HepG2 (cell line): ENCODE measurements around the gene FAM111B.

Experiments
- NBN ChIP-seq: fragments of 450-650 bp; conservative IDR thresholded peaks from 2 replicates; pipeline ENCODE4 v1.6.1; 2017
- SMC3 ChIP-seq: IDR thresholded peaks from 2 replicates; pipeline ENCODE4 v1.6.1; 2011; ENCODE audit warnings: low read length, improper control_type of control experiment
- ZNF768 ChIP-seq: sonication (generic); formaldehyde crosslinking; IDR thresholded peaks from 2 replicates; pipeline ENCODE4 v1.4.0; 2020; ENCODE audit warnings: missing genetic modification reagents
- TF ChIP-seq, protein P1 (sequence below): sonication (generic); formaldehyde crosslinking; IDR thresholded peaks from 2 replicates; pipeline ENCODE4 v1.4.0; 2020; ENCODE audit warnings: missing genetic modification reagents
- TF ChIP-seq, protein P2 (sequence below): sonication (generic); formaldehyde crosslinking; IDR thresholded peaks from 2 replicates; pipeline ENCODE4 v1.4.0; 2020; ENCODE audit warnings: missing genetic modification reagents

DNA sequence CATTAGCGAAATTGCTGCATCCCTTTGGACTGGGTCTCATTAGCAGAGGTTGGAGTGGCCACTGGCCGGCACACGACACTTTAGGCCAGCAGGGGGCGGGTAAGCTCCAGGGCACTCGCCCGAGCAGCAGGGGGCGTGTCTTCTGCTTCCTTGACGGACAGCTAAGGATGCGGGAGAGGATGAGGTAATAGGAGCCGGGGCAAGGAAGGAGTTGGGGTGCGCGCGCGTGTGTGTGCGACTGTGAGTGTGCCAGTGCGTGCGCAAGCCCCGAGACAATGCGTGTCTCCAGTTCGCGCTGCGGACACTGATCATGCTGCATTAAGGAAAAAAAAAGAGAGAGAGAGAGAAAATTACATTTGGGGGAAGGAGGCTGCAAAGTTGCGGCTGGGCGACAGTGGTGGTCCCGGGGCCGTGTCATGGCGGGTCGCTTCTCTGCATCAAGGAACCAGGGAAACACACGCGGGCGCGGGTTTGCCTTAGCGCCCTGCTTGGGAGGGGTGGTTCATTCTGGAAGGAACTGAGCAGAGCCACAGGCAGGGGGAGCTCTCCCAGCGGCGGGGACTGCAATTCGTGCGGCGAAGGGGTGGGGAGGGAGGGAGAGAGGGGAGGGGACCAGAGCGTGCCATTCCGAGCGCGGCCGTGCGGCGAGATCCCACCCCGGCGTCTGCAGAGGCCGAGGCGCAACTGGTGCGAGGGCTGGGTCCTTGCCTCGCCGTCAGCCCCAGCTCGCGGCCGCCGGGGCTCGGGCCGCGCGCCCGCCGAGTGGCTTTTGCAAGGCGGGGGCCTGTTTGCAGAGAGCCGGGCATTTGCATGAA lies 64.7 kb downstream of the FAM111B start, which contains the start of gene DTX4:
- no peak for TF ChIP-seq ZNF768
- TF ChIP-seq, protein P1, sequence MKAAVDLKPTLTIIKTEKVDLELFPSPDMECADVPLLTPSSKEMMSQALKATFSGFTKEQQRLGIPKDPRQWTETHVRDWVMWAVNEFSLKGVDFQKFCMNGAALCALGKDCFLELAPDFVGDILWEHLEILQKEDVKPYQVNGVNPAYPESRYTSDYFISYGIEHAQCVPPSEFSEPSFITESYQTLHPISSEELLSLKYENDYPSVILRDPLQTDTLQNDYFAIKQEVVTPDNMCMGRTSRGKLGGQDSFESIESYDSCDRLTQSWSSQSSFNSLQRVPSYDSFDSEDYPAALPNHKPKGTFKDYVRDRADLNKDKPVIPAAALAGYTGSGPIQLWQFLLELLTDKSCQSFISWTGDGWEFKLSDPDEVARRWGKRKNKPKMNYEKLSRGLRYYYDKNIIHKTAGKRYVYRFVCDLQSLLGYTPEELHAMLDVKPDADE (CRISPR knock-in tag): 0 out of 2 replicates have a peak, but pooled peaks have one; percentile 74
- TF ChIP-seq, protein P2, sequence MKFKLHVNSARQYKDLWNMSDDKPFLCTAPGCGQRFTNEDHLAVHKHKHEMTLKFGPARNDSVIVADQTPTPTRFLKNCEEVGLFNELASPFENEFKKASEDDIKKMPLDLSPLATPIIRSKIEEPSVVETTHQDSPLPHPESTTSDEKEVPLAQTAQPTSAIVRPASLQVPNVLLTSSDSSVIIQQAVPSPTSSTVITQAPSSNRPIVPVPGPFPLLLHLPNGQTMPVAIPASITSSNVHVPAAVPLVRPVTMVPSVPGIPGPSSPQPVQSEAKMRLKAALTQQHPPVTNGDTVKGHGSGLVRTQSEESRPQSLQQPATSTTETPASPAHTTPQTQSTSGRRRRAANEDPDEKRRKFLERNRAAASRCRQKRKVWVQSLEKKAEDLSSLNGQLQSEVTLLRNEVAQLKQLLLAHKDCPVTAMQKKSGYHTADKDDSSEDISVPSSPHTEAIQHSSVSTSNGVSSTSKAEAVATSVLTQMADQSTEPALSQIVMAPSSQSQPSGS (CRISPR knock-in tag): peak; percentile 68; the same call in 1 of the 2 replicates
- peak; percentile 77 for TF ChIP-seq SMC3
- TF ChIP-seq NBN: no peak
